ENCODE data around the gene CDC42EP3.

The CDC42EP3 gene

GRCh38 chr2:37642907-37643729, 28.3 kb downstream of the CDC42EP3 start:
- Histone ChIP-seq H3K27ac (no peak overlapping the region), H3K27me3 (ENCODE audit: insufficient read depth, low read depth, severe bottlenecking) (no peaks in the 10 kb centered on the region), H3K4me3 (ENCODE audit: low read depth, low read length) (no peak overlapping the region), H3K9me3 (ENCODE audit: severe bottlenecking) (no peaks in the 10 kb centered on the region), H3K36me3 (peaks cover 55% of the 10 kb centered on the region)
- TF ChIP-seq CTCF (IDR thresholded peaks at IDR 0.05; ENCODE audit: low read depth, low read length): no peak
- no peak for DNase-seq

- no peak for DNase-seq
- H3K4me3 ChIP-seq (ENCODE audit: low read depth, low read length): no peak overlapping the region
- H3K27ac ChIP-seq: no peak overlapping the region
- no peak for TF ChIP-seq CTCF (IDR thresholded peaks at IDR 0.05; ENCODE audit: low read depth, low read length)
- no peaks in the 10 kb centered on the region for H3K9me3 ChIP-seq (ENCODE audit: severe bottlenecking)
- H3K36me3 ChIP-seq: peaks cover 40% of the 10 kb centered on the region
- no peaks in the 10 kb centered on the region for H3K27me3 ChIP-seq (ENCODE audit: insufficient read depth, low read depth, severe bottlenecking)
Measured at GRCh38 chr2:37641582-37642171, 29.8 kb downstream of the CDC42EP3 start.

GRCh38 chr2:37639631-37640030, 31.8 kb downstream of the CDC42EP3 start:
- Histone ChIP-seq H3K27ac (no peak overlapping the region), H3K27me3 (ENCODE audit: insufficient read depth, low read depth, severe bottlenecking) (no peaks in the 10 kb centered on the region), H3K9me3 (ENCODE audit: severe bottlenecking) (no peaks in the 10 kb centered on the region), H3K4me3 (ENCODE audit: low read depth, low read length) (no peak overlapping the region), H3K36me3 (peaks cover 20% of the 10 kb centered on the region)
- TF ChIP-seq CTCF (IDR thresholded peaks at IDR 0.05; ENCODE audit: low read depth, low read length): no peak
- DNase-seq: no peak

GRCh38 chr2:37638973-37639372, 32.5 kb downstream of the CDC42EP3 start:
- DNase-seq: no peak
- no peak for TF ChIP-seq CTCF (IDR thresholded peaks at IDR 0.05; ENCODE audit: low read depth, low read length)
- peaks cover 13% of the 10 kb centered on the region for H3K36me3 ChIP-seq
- H3K27ac ChIP-seq: no peak overlapping the region
- H3K27me3 ChIP-seq (ENCODE audit: insufficient read depth, low read depth, severe bottlenecking): no peaks in the 10 kb centered on the region
- H3K9me3 ChIP-seq (ENCODE audit: severe bottlenecking): no peaks in the 10 kb centered on the region
- no peak overlapping the region for H3K4me3 ChIP-seq (ENCODE audit: low read depth, low read length)

GRCh38 chr2:37637985-37638384, 33.5 kb downstream of the CDC42EP3 start:
- Histone ChIP-seq H3K36me3 (peaks cover 3% of the 10 kb centered on the region; the same call in 1 of the 2 replicates), H3K27ac (no peak overlapping the region), H3K4me3 (ENCODE audit: low read depth, low read length) (no peak overlapping the region), H3K9me3 (ENCODE audit: severe bottlenecking) (no peaks in the 10 kb centered on the region), H3K27me3 (ENCODE audit: insufficient read depth, low read depth, severe bottlenecking) (no peaks in the 10 kb centered on the region)
- no peak for DNase-seq
- TF ChIP-seq CTCF (IDR thresholded peaks at IDR 0.05; ENCODE audit: low read depth, low read length): no peak
